Esophagus squamous epithelium (tissue), 4 donors: ENCODE measurements around the gene ZNF736.

Source experiments
- CTCF ChIP-seq, 6 experiments: fragments of 450-650 bp in 4 of 6; fragments of 200-600 bp in 2 of 6; sonication (generic) in 2 of 6; IDR thresholded peaks; one replicate each; pipeline ENCODE4 v1.5.1; 2016 to 2019; ENCODE audit warnings: antibody characterized with exemption in 6 of 6, mild to moderate bottlenecking in 4 of 6, moderate library complexity in 4 of 6
- POLR2A ChIP-seq, 4 donors: fragments of 450-650 bp; IDR thresholded peaks; one replicate each; pipeline ENCODE4 v1.6.1; 2017; ENCODE audit warnings: antibody characterized with exemption in 4 of 4, mild to moderate bottlenecking in 4 of 4, moderate library complexity in 3 of 4

GRCh38 chr7:64308016-64308270 is 5.8 kb upstream of the ZNF736 start:
- TF ChIP-seq CTCF (IDR thresholded peaks at IDR 0.05) (no peak), POLR2A (IDR thresholded peaks at IDR 0.05) (no peak)
